Measurements from ENCODE around the gene GMCL1.

DNA sequence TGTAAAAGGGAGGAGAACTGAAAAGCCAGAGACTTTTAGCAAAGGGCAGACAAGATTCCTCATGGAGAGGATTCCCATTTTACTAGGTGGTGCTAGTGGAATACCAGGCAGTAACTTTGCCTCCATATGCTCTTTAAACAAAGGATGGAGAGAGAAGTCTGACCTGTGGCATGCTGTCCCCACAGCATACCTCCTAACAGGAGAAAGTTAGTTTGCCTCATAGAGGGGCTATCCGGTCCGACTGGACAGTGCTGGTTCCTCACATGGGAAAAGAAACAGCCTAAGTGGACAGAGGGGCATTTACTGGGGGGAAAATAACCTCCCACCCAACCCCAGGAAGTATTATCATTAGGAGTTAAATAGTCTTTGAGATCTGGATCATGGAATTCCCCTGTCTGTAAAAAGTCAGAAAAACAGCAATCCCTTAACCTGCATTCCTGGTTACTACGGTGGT, 31.6 kb upstream of the GMCL1 start:
- TF ChIP-seq, protein P1, sequence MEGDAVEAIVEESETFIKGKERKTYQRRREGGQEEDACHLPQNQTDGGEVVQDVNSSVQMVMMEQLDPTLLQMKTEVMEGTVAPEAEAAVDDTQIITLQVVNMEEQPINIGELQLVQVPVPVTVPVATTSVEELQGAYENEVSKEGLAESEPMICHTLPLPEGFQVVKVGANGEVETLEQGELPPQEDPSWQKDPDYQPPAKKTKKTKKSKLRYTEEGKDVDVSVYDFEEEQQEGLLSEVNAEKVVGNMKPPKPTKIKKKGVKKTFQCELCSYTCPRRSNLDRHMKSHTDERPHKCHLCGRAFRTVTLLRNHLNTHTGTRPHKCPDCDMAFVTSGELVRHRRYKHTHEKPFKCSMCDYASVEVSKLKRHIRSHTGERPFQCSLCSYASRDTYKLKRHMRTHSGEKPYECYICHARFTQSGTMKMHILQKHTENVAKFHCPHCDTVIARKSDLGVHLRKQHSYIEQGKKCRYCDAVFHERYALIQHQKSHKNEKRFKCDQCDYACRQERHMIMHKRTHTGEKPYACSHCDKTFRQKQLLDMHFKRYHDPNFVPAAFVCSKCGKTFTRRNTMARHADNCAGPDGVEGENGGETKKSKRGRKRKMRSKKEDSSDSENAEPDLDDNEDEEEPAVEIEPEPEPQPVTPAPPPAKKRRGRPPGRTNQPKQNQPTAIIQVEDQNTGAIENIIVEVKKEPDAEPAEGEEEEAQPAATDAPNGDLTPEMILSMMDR (IDR thresholded peaks at IDR 0.05; ENCODE audit: insufficient read depth, low read length): no peak
- TF ChIP-seq REST (IDR thresholded peaks at IDR 0.05; ENCODE audit: insufficient replicate concordance, low read depth): no peak
- no peak for TF ChIP-seq SPI1 (IDR thresholded peaks at IDR 0.05; ENCODE audit: borderline replicate concordance, low read depth)
- no peak for TF ChIP-seq POLR2AphosphoS5 (IDR thresholded peaks at IDR 0.05; ENCODE audit: low read depth)
- no peak for TF ChIP-seq GABPA (IDR thresholded peaks at IDR 0.05; ENCODE audit: low read depth)
